Endothelial cell of umbilical vein (primary cell): ENCODE measurements around the gene GNG2. TPM values are rescaled to one million over a fixed set of nuclear protein-coding genes. Genes with fewer than 3 reads are reported as not detected.

ENCODE experiments used
- BruUV-seq: library from RNA; stranded (reverse); fragments of 400-500 nt; replicated peaks from 2 replicates; lab custom pipeline; 2021; lab: Mats Ljungman, UMichigan
- CTCF ChIA-PET: fragments of 300-600, 350-600 bp; sonication (Branson Sonifier 250); formaldehyde crosslinking; loops from one replicate; lab custom pipeline; 2021; ENCODE audit warnings: antibody characterized with exemption, inconsistent platforms; lab: Charles Lee
- POLR2A ChIA-PET: fragments of 300-600, 350-600 bp; sonication (Branson Sonifier 250); formaldehyde crosslinking; loops from one replicate; lab custom pipeline; 2021; ENCODE audit warnings: antibody characterized with exemption, inconsistent platforms; lab: Charles Lee
- DNase-seq: peaks from one replicate; pipeline ENCODE4 v3.0.0-alpha.2; 2011; ENCODE audit warnings: low read depth, low spot score
- FAIRE-seq: peaks from 2 replicates; lab custom pipeline; 2011; peaks lifted over from hg19 to GRCh38; lab: Jason Lieb, UNC
- H2AFZ ChIP-seq: 2 replicates; pipeline ENCODE4 v1.6.0; 2012; ENCODE audit warnings: low read depth, low read length, control low read depth, inconsistent platforms
- H3K27ac ChIP-seq: 2 replicates; pipeline ENCODE4 v1.5.1; 2011; ENCODE audit warnings: low read depth, mild to moderate bottlenecking, control low read depth, low read length, moderate library complexity; ENCODE audit not compliant: insufficient read depth
- H3K27me3 ChIP-seq, 2 experiments: 2 replicates each; pipeline versions ENCODE4 v1.6.0 to v1.6.1; 2011; ENCODE audit warnings: low read length in 2 of 2, mixed read lengths in 1 of 2; ENCODE audit not compliant: control insufficient read depth in 2 of 2, insufficient read depth in 2 of 2
- H3K36me3 ChIP-seq, 2 experiments: 2 replicates in 1 of 2; 3 replicates in 1 of 2; pipeline ENCODE4 v1.5.1; 2011; ENCODE audit warnings: low read length in 2 of 2, mild to moderate bottlenecking in 1 of 2, moderate library complexity in 1 of 2; ENCODE audit not compliant: control insufficient read depth in 2 of 2, insufficient read depth in 2 of 2; ENCODE audit errors: extremely low read depth in 1 of 2
- H3K4me1 ChIP-seq: 3 replicates; pipeline ENCODE4 v1.5.1; 2011; ENCODE audit warnings: mild to moderate bottlenecking, low read length; ENCODE audit not compliant: control insufficient read depth, insufficient read depth; ENCODE audit errors: extremely low read depth
- H3K4me2 ChIP-seq: 2 replicates; pipeline ENCODE4 v1.6.1; 2011; ENCODE audit warnings: low read length, control low read depth, mixed read lengths; ENCODE audit not compliant: insufficient read depth
- H3K4me3 ChIP-seq, 3 experiments: fragments of 200-600 bp in 1 of 3; sonication (generic), shearing (Covaris generic) in 1 of 3; replicated peaks in 1 of 3; 2 replicates each; pipeline ENCODE4 v1.5.1; 2011 to 2016; ENCODE audit warnings: control low read depth in 3 of 3, low read length in 3 of 3, mild to moderate bottlenecking in 2 of 3, inconsistent platforms in 1 of 3, low read depth in 1 of 3, moderate library complexity in 1 of 3; ENCODE audit not compliant: insufficient read depth in 1 of 3
- H3K79me2 ChIP-seq: 2 replicates; pipeline ENCODE4 v1.6.0; 2012; ENCODE audit warnings: low read length, inconsistent platforms; ENCODE audit not compliant: control insufficient read depth, insufficient read depth
- H3K9ac ChIP-seq: replicated peaks from 2 replicates; pipeline ENCODE3; 2011; ENCODE audit warnings: low read length, control low read depth; ENCODE audit not compliant: insufficient read depth; ENCODE audit errors: extremely low read depth
- H3K9me1 ChIP-seq: replicated peaks from 3 replicates; pipeline ENCODE4 v1.6.0; 2011; ENCODE audit warnings: mild to moderate bottlenecking, low read length; ENCODE audit not compliant: control insufficient read depth, insufficient read depth; ENCODE audit errors: extremely low read depth
- H3K9me3 ChIP-seq: replicated peaks from 2 replicates; pipeline ENCODE4 v1.5.1; 2012; ENCODE audit warnings: low read length, inconsistent platforms; ENCODE audit not compliant: control insufficient read depth, insufficient read depth
- H4K20me1 ChIP-seq: replicated peaks from 2 replicates; pipeline ENCODE3; 2011; ENCODE audit warnings: mild to moderate bottlenecking, low read length; ENCODE audit not compliant: control insufficient read depth, insufficient read depth; ENCODE audit errors: extremely low read depth
- CTCF ChIP-seq, 2 donors: IDR thresholded peaks; 1 replicate in 1 of 2; 2 replicates in 1 of 2; pipeline ENCODE4 v1.5.1; 2011; ENCODE audit warnings: low read length in 2 of 2, mild to moderate bottlenecking in 2 of 2, moderate library complexity in 2 of 2, control low read depth in 1 of 2, inconsistent platforms in 1 of 2, low read depth in 1 of 2; ENCODE audit not compliant: insufficient read depth in 1 of 2; ENCODE audit errors: extremely low read depth in 1 of 2
- EZH2 ChIP-seq: IDR thresholded peaks from 2 replicates; pipeline ENCODE4 v1.6.1; 2012; ENCODE audit warnings: borderline replicate concordance, low read depth, mild to moderate bottlenecking, moderate library complexity, low read length, inconsistent platforms; ENCODE audit not compliant: severe bottlenecking
- FOS ChIP-seq: IDR thresholded peaks from 2 replicates; pipeline ENCODE4 v1.6.1; 2011; ENCODE audit warnings: mild to moderate bottlenecking, low read length, moderate library complexity, borderline replicate concordance; ENCODE audit not compliant: insufficient read depth
- GATA2 ChIP-seq: IDR thresholded peaks from 2 replicates; pipeline ENCODE4 v1.7.0; 2011; ENCODE audit warnings: low read depth, mild to moderate bottlenecking, moderate library complexity, mixed read lengths, low read length; ENCODE audit not compliant: insufficient read length, insufficient read depth
- JUN ChIP-seq: IDR thresholded peaks from 2 replicates; pipeline ENCODE4 v1.6.1; 2011; ENCODE audit warnings: borderline replicate concordance, low read depth; ENCODE audit not compliant: insufficient read length, insufficient read depth
- MAX ChIP-seq: IDR thresholded peaks from 2 replicates; pipeline ENCODE4 v1.6.1; 2011; ENCODE audit not compliant: insufficient read depth, insufficient read length
- MYC ChIP-seq: IDR thresholded peaks from one replicate; pipeline ENCODE4 v1.6.1; 2011; ENCODE audit warnings: mild to moderate bottlenecking, low read depth, low read length
- POLR2A ChIP-seq: IDR thresholded peaks from 2 replicates; pipeline ENCODE4 v1.6.1; 2012; ENCODE audit warnings: low read depth, mild to moderate bottlenecking, control low read depth, low read length
- POLR2AphosphoS5 ChIP-seq: IDR thresholded peaks from 2 replicates; pipeline ENCODE4 v1.6.1; 2012; ENCODE audit warnings: low read depth, mild to moderate bottlenecking, control low read depth, low read length, moderate library complexity; ENCODE audit not compliant: insufficient read depth
- dilution Hi-C: fragments of 300-500 bp; cut with MboI; formaldehyde crosslinking; loops from one replicate; pipeline ENCODE4 v1.15.0; 2019; ENCODE audit warnings: low sequenced_read_pairs; ENCODE audit not compliant: extremely low pct_ligation_motif_present
- intact Hi-C: fragments of 100-400 bp; cut with micrococcal nuclease; formaldehyde crosslinking; loops from one replicate; pipeline ENCODE4 v1.10.0; 2022
- polyA plus RNA-seq, 4 experiments: library from polyadenylated mRNA; depleted of rRNA in 3 of 4; stranded (reverse) in 3 of 4; unstranded in 1 of 4; fragments of >200 nt; gene quantifications; 2 replicates each; pipeline versions ENCODE4 v1.2.1 to v1.2.3, GENCODE V29; 2011 to 2012; ENCODE audit warnings: missing spikeins in 1 of 4
- total RNA-seq: library from RNA; stranded (reverse); gene quantifications from 2 replicates; pipeline ENCODE4 v1.2.3, GENCODE V29; 2021

GNG2 gene
- total and polyA plus RNA-seq, 2 donors (not counting 3 experiments of a cell fraction or from before 2014, with no cell fraction given), result not detected

- H3K9me3 ChIP-seq, result no peaks in the 10 kb centered on the region
- TF ChIP-seq FOS (no peak), POLR2A (no peak), GATA2 (no peak), JUN (no peak), EZH2 (no peak)
- CTCF ChIA-PET, result no interaction called here
These were observed 100.5 kb downstream of the GNG2 start for GRCh38 chr14:51960866-51961265.

GRCh38 chr14:51962711-51963110 lies 102.3 kb downstream of the GNG2 start:
- Histone ChIP-seq H3K79me2 (no peaks in the 10 kb centered on the region), H3K4me3 (no peak overlapping the region), H3K9ac (no peak overlapping the region), H3K9me3 (no peaks in the 10 kb centered on the region), H3K27ac (no peak overlapping the region), H4K20me1 (no peaks in the 10 kb centered on the region), H3K27me3 (peaks cover 24 to 28% of the 10 kb centered on the region in 2 experiments), H3K4me1 (peaks cover 3% of the 10 kb centered on the region), H3K4me2 (no peak overlapping the region), H3K9me1 (no peaks in the 10 kb centered on the region), H2AFZ (no peak overlapping the region), H3K36me3 (no peaks in the 10 kb centered on the region)
- dilution Hi-C loops (no loop called here), intact Hi-C loops (no loop called here)
- CTCF ChIA-PET, result interaction anchor here (1.0 to 1.1 kb wide), 4 partner anchors 15 to 33 kb away, joined by 3 to 13 read pairs (median 4); no protein-coding TSS in a partner anchor
- DNase-seq (peak; percentile 49), FAIRE-seq (no peak)
- TF ChIP-seq MAX, result no peak
- no peak for TF ChIP-seq MYC
- TF ChIP-seq GATA2, result no peak
- no peak for TF ChIP-seq POLR2AphosphoS5
- no peak for TF ChIP-seq EZH2
- no peak for TF ChIP-seq FOS
- no peak for TF ChIP-seq CTCF (IDR thresholded peaks at IDR 0.05; ENCODE audit: extremely low read depth in 1 of 2, insufficient read depth in 1 of 2, low read depth in 1 of 2, low read length in 2 of 2)
- no peak for TF ChIP-seq POLR2A
- TF ChIP-seq JUN, result no peak
- no TSS peak for BruUV-seq
- POLR2A ChIA-PET, result no interaction called here

More at GRCh38 chr14:51960866-51961265, 100.5 kb downstream of the GNG2 start:
- H4K20me1 ChIP-seq, result no peaks in the 10 kb centered on the region
- no peak overlapping the region for H2AFZ ChIP-seq
- no peaks in the 10 kb centered on the region for H3K9me1 ChIP-seq
- no peak overlapping the region for H3K4me3 ChIP-seq
- intact Hi-C loops, result no loop called here
- H3K27ac ChIP-seq, result no peak overlapping the region
- no peak for FAIRE-seq
- no peak for DNase-seq
- dilution Hi-C loops, result no loop called here
- no peak overlapping the region for H3K9ac ChIP-seq
- POLR2A ChIA-PET, result no interaction called here
- H3K27me3 ChIP-seq, result peaks cover 17 to 24% of the 10 kb centered on the region in 2 experiments
- H3K79me2 ChIP-seq, result no peaks in the 10 kb centered on the region
- peaks cover 6% of the 10 kb centered on the region for H3K4me1 ChIP-seq
- no TSS peak for BruUV-seq
- H3K36me3 ChIP-seq, result no peaks in the 10 kb centered on the region
- H3K4me2 ChIP-seq, result no peak overlapping the region
